Panc1 (cell line): Measurements from ENCODE around the gene AKT1S1. TPM values are rescaled to one million over a fixed set of nuclear protein-coding genes. Genes with fewer than 3 reads are reported as not detected.
A peak's percentile ranks its signal among the peaks of the same experiment; 100 is the strongest.

Source experiments
- ATAC-seq: fragments of 200-7000 bp; cut with Tn5 transposase; 2 replicates; pipeline ENCODE4 v1.9.1; 2020; ENCODE audit warnings: mild to moderate bottlenecking, moderate library complexity
- BruUV-seq: library from RNA; stranded (reverse); fragments of 400-500 nt; replicated peaks from 2 replicates; lab custom pipeline; 2021; lab: Mats Ljungman, UMichigan
- CTCF ChIA-PET: fragments of 300-600 bp; sonication (Branson Sonifier 250); formaldehyde crosslinking; loops from one replicate; lab custom pipeline; 2022; ENCODE audit warnings: antibody characterized with exemption; lab: Charles Lee
- POLR2A ChIA-PET: fragments of 300-600 bp; sonication (Branson Sonifier 250); formaldehyde crosslinking; loops from one replicate; lab custom pipeline; 2022; ENCODE audit warnings: antibody characterized with exemption; lab: Charles Lee
- DNase-seq: peaks from one replicate; pipeline ENCODE4 v3.0.0-alpha.2; 2010; ENCODE audit warnings: low read depth, low spot score
- H3K27ac ChIP-seq: 2 replicates; pipeline ENCODE4 v1.5.1; 2011; ENCODE audit warnings: mild to moderate bottlenecking, low read length, inconsistent platforms
- H3K27me3 ChIP-seq: fragments of 200-500 bp; sonication (Bioruptor generic); 2 replicates; pipeline ENCODE4 v1.6.0; 2014; ENCODE audit warnings: low read length, inconsistent platforms; ENCODE audit not compliant: control insufficient read depth, insufficient read depth
- H3K36me3 ChIP-seq: fragments of 200-500 bp; sonication (Bioruptor generic); 2 replicates; pipeline ENCODE4 v1.5.1; 2014; ENCODE audit warnings: inconsistent platforms, mild to moderate bottlenecking, low read length, moderate library complexity; ENCODE audit not compliant: control insufficient read depth, insufficient read depth
- H3K4me1 ChIP-seq: 2 replicates; pipeline ENCODE4 v1.5.1; 2011; ENCODE audit warnings: inconsistent platforms, mild to moderate bottlenecking, low read length, moderate library complexity; ENCODE audit not compliant: control insufficient read depth, insufficient read depth
- H3K4me3 ChIP-seq, 2 experiments: 2 replicates each; pipeline ENCODE4 v1.5.1; 2011 to 2012; ENCODE audit warnings: low read depth in 2 of 2, low read length in 2 of 2, mild to moderate bottlenecking in 2 of 2, inconsistent platforms in 1 of 2, moderate library complexity in 1 of 2
- H3K9me3 ChIP-seq: fragments of 200-500 bp; sonication (Bioruptor generic); 2 replicates; pipeline ENCODE4 v1.5.1; 2014; ENCODE audit warnings: low read depth, mild to moderate bottlenecking, inconsistent platforms, low read length, moderate library complexity; ENCODE audit not compliant: control insufficient read depth, insufficient read depth
- CTCF ChIP-seq: fragments of 450-650 bp; IDR thresholded peaks from 2 replicates; pipeline ENCODE4 v1.5.1; 2017; ENCODE audit warnings: mild to moderate bottlenecking
- POLR2AphosphoS5 ChIP-seq: IDR thresholded peaks from 2 replicates; pipeline ENCODE4 v1.6.1; 2012; ENCODE audit warnings: mild to moderate bottlenecking, low read depth, low read length, moderate library complexity
- REST ChIP-seq, 2 experiments: IDR thresholded peaks; 2 replicates each; pipeline ENCODE4 v1.6.1; 2011 to 2012; ENCODE audit warnings: low read depth in 2 of 2, control low read depth in 1 of 2, low read length in 1 of 2, mild to moderate bottlenecking in 1 of 2, moderate library complexity in 1 of 2; ENCODE audit not compliant: insufficient read depth in 1 of 2
- SIN3A ChIP-seq: IDR thresholded peaks from 2 replicates; pipeline ENCODE4 v1.6.1; 2012; ENCODE audit warnings: low read depth, mild to moderate bottlenecking, low read length, moderate library complexity, borderline replicate concordance; ENCODE audit not compliant: insufficient read depth
- TCF7L2 ChIP-seq: IDR thresholded peaks from 2 replicates; pipeline ENCODE4 v1.6.1; 2011; ENCODE audit warnings: mild to moderate bottlenecking, low read depth, low read length, inconsistent platforms
- in situ Hi-C: cut with HindIII; loops from 2 replicates; pipeline ENCODE4 v1.10.0; 2016; ENCODE audit warnings: low sequenced_read_pairs, low pct_unique_long_range_greater_than_20kb
- intact Hi-C: fragments of 100-400 bp; cut with micrococcal nuclease; formaldehyde crosslinking; loops from one replicate; pipeline ENCODE4 v1.10.0; 2022; ENCODE audit not compliant: unreplicated experiment
- total RNA-seq: library from RNA; stranded (reverse); gene quantifications from one replicate; pipeline ENCODE4 v1.2.1, GENCODE V29; 2021; ENCODE audit not compliant: unreplicated experiment

The AKT1S1 gene
- total RNA-seq, 1 experiment from 2014 or later, result 92.8 TPM

- Histone ChIP-seq H3K9me3 (no peaks in the 10 kb centered on the region), H3K4me3 (no peak overlapping the region), H3K27me3 (no peaks in the 10 kb centered on the region), H3K4me1 (peaks cover 25% of the 10 kb centered on the region), H3K27ac (peak overlapping the region; percentile 40), H3K36me3 (peaks cover 5% of the 10 kb centered on the region; the same call in 1 of the 2 replicates)
- no peak for DNase-seq
- no peak for TF ChIP-seq REST (IDR thresholded peaks at IDR 0.05; ENCODE audit: insufficient read depth in 1 of 2, low read depth in 2 of 2, low read length in 1 of 2)
- TF ChIP-seq POLR2AphosphoS5, result no peak
- TF ChIP-seq SIN3A, result no peak
- no peak for TF ChIP-seq TCF7L2
- no peak for TF ChIP-seq CTCF
- ChIA-PET CTCF (no interaction called here), POLR2A (no interaction called here)
- in situ Hi-C loops, result no loop called here
- no TSS peak for BruUV-seq
- intact Hi-C loops, result no loop called here
- ATAC-seq, result no peak
These were observed 4.7 kb downstream of the AKT1S1 start for GRCh38 chr19:49872245-49873128.

- Histone ChIP-seq H3K27ac (no peak overlapping the region; the same call in 1 of the 2 replicates), H3K27me3 (no peaks in the 10 kb centered on the region), H3K36me3 (peaks cover 5% of the 10 kb centered on the region; the same call in 1 of the 2 replicates), H3K4me1 (peaks cover 25% of the 10 kb centered on the region), H3K9me3 (no peaks in the 10 kb centered on the region), H3K4me3 (no peak overlapping the region)
- TF ChIP-seq CTCF (no peak), REST (IDR thresholded peaks at IDR 0.05; ENCODE audit: insufficient read depth in 1 of 2, low read depth in 2 of 2, low read length in 1 of 2) (no peak), POLR2AphosphoS5 (no peak), SIN3A (no peak), TCF7L2 (no peak)
- in situ Hi-C loops (no loop called here), intact Hi-C loops (no loop called here)
- ATAC-seq (no peak), DNase-seq (no peak)
- no TSS peak for BruUV-seq
- CTCF ChIA-PET, result no interaction called here
- POLR2A ChIA-PET, result no interaction called here
These were observed 5.7 kb downstream of the AKT1S1 start for GRCh38 chr19:49871349-49871985.
